H1 (cell line): ENCODE data around the gene LAMC3. TPM values are rescaled to one million over a fixed set of nuclear protein-coding genes. Genes with fewer than 3 reads are reported as not detected.

Source experiments
- CTCF ChIA-PET: fragments of 300-600 bp; sonication (Branson Sonifier 250); formaldehyde crosslinking; loops from one replicate; lab custom pipeline; 2021; ENCODE audit not compliant: partially characterized antibody; lab: Charles Lee
- POLR2A ChIA-PET: fragments of 300-600 bp; sonication (Branson Sonifier 250); formaldehyde crosslinking; loops from one replicate; lab custom pipeline; 2021; ENCODE audit warnings: inconsistent platforms; ENCODE audit not compliant: partially characterized antibody; lab: Charles Lee
- DNase-seq, 2 experiments: peaks; one replicate each; pipeline versions ENCODE4 v3.0.0 to v3.0.0-alpha.2; 2010 to 2022; ENCODE audit warnings: low spot score in 2 of 2, low read depth in 1 of 2, mixed read lengths in 1 of 2
- FAIRE-seq: peaks from 2 replicates; lab custom pipeline; 2011; peaks lifted over from hg19 to GRCh38; lab: Jason Lieb, UNC
- H2AFZ ChIP-seq: 2 replicates; pipeline ENCODE4 v1.8.1; 2012; ENCODE audit warnings: low read length, inconsistent platforms
- H2AK5ac ChIP-seq: 2 replicates; pipeline ENCODE4 v1.6.1; 2013; ENCODE audit warnings: low read depth, low read length
- H2BK120ac ChIP-seq: replicated peaks from 2 replicates; pipeline ENCODE3; 2013; ENCODE audit warnings: low read depth, low read length, inconsistent platforms
- H2BK12ac ChIP-seq: 2 replicates; pipeline ENCODE4 v1.6.1; 2013; ENCODE audit warnings: low read depth, low read length
- H2BK15ac ChIP-seq: 2 replicates; pipeline ENCODE4 v1.6.1; 2013; ENCODE audit warnings: low read length
- H2BK20ac ChIP-seq: 2 replicates; pipeline ENCODE4 v1.6.1; 2013; ENCODE audit warnings: low read length
- H2BK5ac ChIP-seq: 2 replicates; pipeline ENCODE4 v1.6.1; 2013; ENCODE audit warnings: low read depth, low read length
- H3K14ac ChIP-seq: 2 replicates; pipeline ENCODE4 v1.6.1; 2013; ENCODE audit warnings: inconsistent platforms; ENCODE audit not compliant: insufficient read length
- H3K18ac ChIP-seq: 2 replicates; pipeline ENCODE4 v1.6.1; 2013; ENCODE audit warnings: low read length; ENCODE audit errors: extremely low read depth
- H3K23ac ChIP-seq: 2 replicates; pipeline ENCODE4 v1.6.1; 2013; ENCODE audit warnings: inconsistent platforms; ENCODE audit not compliant: insufficient read length
- H3K23me2 ChIP-seq: 2 replicates; pipeline ENCODE4 v1.6.1; 2013; ENCODE audit warnings: low read depth, low read length
- H3K27ac ChIP-seq: 2 replicates; pipeline ENCODE4 v1.6.1; 2011; ENCODE audit warnings: low read depth, low read length, inconsistent platforms
- H3K27me3 ChIP-seq, 4 experiments: replicated peaks in 1 of 4; 1 replicate in 1 of 4; 2 replicates in 3 of 4; pipeline versions ENCODE4 v1.6.1 to v1.8.1; 2011 to 2013; ENCODE audit warnings: low read length in 3 of 4, mild to moderate bottlenecking in 3 of 4, inconsistent platforms in 2 of 4, mixed read lengths in 2 of 4, moderate library complexity in 1 of 4; ENCODE audit not compliant: control insufficient read depth in 3 of 4, insufficient read depth in 3 of 4; ENCODE audit errors: extremely low read depth in 1 of 4
- H3K36me3 ChIP-seq, 4 experiments: 2 replicates each; pipeline versions ENCODE4 v1.6.1 to v1.8.1; 2011 to 2013; ENCODE audit warnings: mild to moderate bottlenecking in 4 of 4, low read length in 3 of 4, moderate library complexity in 2 of 4, control low read depth in 1 of 4, inconsistent platforms in 1 of 4; ENCODE audit not compliant: insufficient read depth in 4 of 4, control insufficient read depth in 2 of 4
- H3K4ac ChIP-seq: replicated peaks from 2 replicates; pipeline ENCODE3; 2013; ENCODE audit warnings: low read length, low read depth, mixed read lengths, inconsistent platforms; ENCODE audit not compliant: insufficient read length
- H3K4me1 ChIP-seq, 4 experiments: replicated peaks in 1 of 4; 1 replicate in 1 of 4; 2 replicates in 3 of 4; pipeline versions ENCODE4 v1.6.1 to v1.8.1; 2011 to 2013; ENCODE audit warnings: low read length in 3 of 4, inconsistent platforms in 2 of 4, mixed read lengths in 1 of 4; ENCODE audit not compliant: insufficient read depth in 4 of 4, control insufficient read depth in 3 of 4
- H3K4me2 ChIP-seq, 2 experiments: 2 replicates each; pipeline versions ENCODE4 v1.6.1 to v1.8.1; 2011 to 2013; ENCODE audit warnings: low read depth in 2 of 2, low read length in 2 of 2, control low read depth in 1 of 2, inconsistent platforms in 1 of 2, mild to moderate bottlenecking in 1 of 2; ENCODE audit not compliant: insufficient read depth in 1 of 2
- H3K4me3 ChIP-seq, 4 experiments: fragments of 200-600, 300-600 bp in 1 of 4; sonication (generic), shearing (Covaris generic), sonication (Bioruptor Twin) in 1 of 4; 2 replicates each; pipeline versions ENCODE4 v1.5.1 to v1.8.1; 2011 to 2016; ENCODE audit warnings: low read length in 4 of 4, low read depth in 3 of 4, control low read depth in 2 of 4, inconsistent platforms in 2 of 4, mild to moderate bottlenecking in 2 of 4, mixed read lengths in 1 of 4, moderate library complexity in 1 of 4; ENCODE audit not compliant: insufficient read depth in 2 of 4; ENCODE audit errors: extremely low read depth in 1 of 4
- H3K56ac ChIP-seq: replicated peaks from 2 replicates; pipeline ENCODE3; 2013; ENCODE audit warnings: low read depth, mild to moderate bottlenecking, mixed read lengths, low read length, inconsistent platforms; ENCODE audit not compliant: insufficient read length
- H3K79me1 ChIP-seq: 2 replicates; pipeline ENCODE4 v1.6.1; 2013; ENCODE audit warnings: low read depth, low read length, control low read depth
- H3K79me2 ChIP-seq, 2 experiments: 2 replicates each; pipeline versions ENCODE4 v1.6.1 to v1.8.1; 2012 to 2013; ENCODE audit warnings: low read length in 2 of 2, mild to moderate bottlenecking in 2 of 2, inconsistent platforms in 1 of 2; ENCODE audit not compliant: insufficient read depth in 2 of 2, control insufficient read depth in 1 of 2
- H3K9ac ChIP-seq, 4 experiments: replicated peaks in 1 of 4; 1 replicate in 1 of 4; 2 replicates in 3 of 4; pipeline versions ENCODE4 v1.6.1 to v1.8.1; 2011 to 2013; ENCODE audit warnings: low read depth in 3 of 4, low read length in 3 of 4, control low read depth in 2 of 4, mild to moderate bottlenecking in 2 of 4, moderate library complexity in 2 of 4, inconsistent platforms in 1 of 4; ENCODE audit errors: extremely low read depth in 1 of 4
- H3K9me3 ChIP-seq, 2 experiments: 2 replicates each; pipeline versions ENCODE4 v1.6.1 to v1.8.1; 2012 to 2013; ENCODE audit warnings: mild to moderate bottlenecking in 2 of 2, moderate library complexity in 2 of 2, control low read depth in 1 of 2, inconsistent platforms in 1 of 2, low read depth in 1 of 2, low read length in 1 of 2, mixed read lengths in 1 of 2; ENCODE audit not compliant: insufficient read depth in 2 of 2
- H4K20me1 ChIP-seq, 2 experiments: replicated peaks in 1 of 2; 2 replicates each; pipeline versions ENCODE3 to v1.8.1; 2011 to 2013; ENCODE audit warnings: inconsistent platforms in 2 of 2, low read length in 2 of 2, mild to moderate bottlenecking in 1 of 2; ENCODE audit not compliant: insufficient read depth in 2 of 2, control insufficient read depth in 1 of 2
- H4K5ac ChIP-seq: 2 replicates; pipeline ENCODE4 v1.6.1; 2013; ENCODE audit warnings: low read length, low read depth, mixed read lengths, inconsistent platforms; ENCODE audit not compliant: insufficient read length
- H4K8ac ChIP-seq: 2 replicates; pipeline ENCODE4 v1.8.0; 2013; ENCODE audit warnings: mild to moderate bottlenecking, moderate library complexity, low read length, inconsistent platforms; ENCODE audit not compliant: insufficient read depth; ENCODE audit errors: extremely low read depth
- H4K91ac ChIP-seq: replicated peaks from 2 replicates; pipeline ENCODE3; 2013; ENCODE audit warnings: low read length, mixed read lengths, inconsistent platforms; ENCODE audit not compliant: insufficient read length
- ATF3 ChIP-seq: IDR thresholded peaks from 2 replicates; pipeline ENCODE4 v1.6.1; 2011; ENCODE audit warnings: low read depth, mild to moderate bottlenecking, low read length; ENCODE audit not compliant: insufficient read depth
- CBX5 ChIP-seq: fragments of 300-800, 300-1000 bp; sonication (generic); IDR thresholded peaks from 2 replicates; pipeline ENCODE4 v1.7.1; 2016; ENCODE audit warnings: antibody characterized with exemption, low read length, low read depth
- CREB1 ChIP-seq: IDR thresholded peaks from 2 replicates; pipeline ENCODE4 v1.6.1; 2012; ENCODE audit warnings: inconsistent platforms
- CTBP2 ChIP-seq: IDR thresholded peaks from 2 replicates; pipeline ENCODE4 v1.7.0; 2011; ENCODE audit warnings: borderline replicate concordance, mild to moderate bottlenecking, moderate library complexity, mixed read lengths, low read length; ENCODE audit not compliant: insufficient read depth, insufficient read length
- FOSL1 ChIP-seq: IDR thresholded peaks from 2 replicates; pipeline ENCODE4 v1.6.1; 2011; ENCODE audit warnings: mild to moderate bottlenecking, low read depth, low read length, moderate library complexity; ENCODE audit not compliant: insufficient read depth
- NANOG ChIP-seq: IDR thresholded peaks from 2 replicates; pipeline ENCODE4 v1.6.1; 2011; ENCODE audit warnings: low read length, low read depth, mild to moderate bottlenecking, inconsistent platforms; ENCODE audit not compliant: insufficient read depth, poor library complexity, severe bottlenecking
- SAP30 ChIP-seq: fragments of 300-600 bp; sonication (generic); IDR thresholded peaks from 2 replicates; pipeline ENCODE4 v1.7.1; 2012; ENCODE audit warnings: low read length, moderate library complexity, mild to moderate bottlenecking, inconsistent platforms; ENCODE audit not compliant: insufficient read depth, insufficient replicate concordance
- SIRT6 ChIP-seq: IDR thresholded peaks from one replicate; pipeline ENCODE4 v1.7.1; 2012; ENCODE audit warnings: low read length, inconsistent platforms
- TCF12 ChIP-seq: IDR thresholded peaks from 2 replicates; pipeline ENCODE4 v1.6.1; 2011; ENCODE audit warnings: low read depth, mild to moderate bottlenecking, low read length
- TEAD4 ChIP-seq: IDR thresholded peaks from 2 replicates; pipeline ENCODE4 v1.6.1; 2012; ENCODE audit warnings: low read depth, low read length, inconsistent platforms, mixed read lengths
- WGBS, 2 experiments: shearing (Covaris generic) in 1 of 2; methylation state at CpG; one replicate each; pipeline versions ENCODE4 v1.1.6 to v1.1.7; 2013 to 2015; ENCODE audit warnings: low lambda C conversion rate in 2 of 2, mixed read lengths in 2 of 2, inconsistent platforms in 1 of 2, low coverage in 1 of 2, missing lambda C conversion rate in 1 of 2; ENCODE audit not compliant: insufficient replicate concordance in 2 of 2, insufficient coverage in 1 of 2, insufficient read length in 1 of 2; ENCODE audit errors: extremely low coverage in 1 of 2, missing lambda C conversion rate in 1 of 2; 5-methylcytosine and 5-hydroxymethylcytosine counted together
- polyA plus RNA-seq, 7 experiments: library from polyadenylated mRNA; depleted of rRNA in 3 of 7; stranded (reverse) in 5 of 7; unstranded in 2 of 7; fragments of >200 nt in 5 of 7; fragments of 200-250 nt in 2 of 7; gene quantifications; 1 replicate in 5 of 7; 2 replicates in 1 of 7; 4 replicates in 1 of 7; pipeline versions ENCODE4 v1.2.1 to v1.2.3, GENCODE V29; 2011 to 2013; ENCODE audit warnings: missing spikeins in 2 of 7, mixed read lengths in 2 of 7
- total RNA-seq: library from RNA; stranded (reverse); fragmentation: NEBNext Ultra II Directional; extraction: Animal tissue kit (Norgen Biotek cat#: 25700); gene quantifications from 2 replicates; pipeline ENCODE4 v1.2.1, GENCODE V29; 2021
- TF ChIP-seq, protein P1 (sequence below): IDR thresholded peaks from 2 replicates; pipeline ENCODE4 v1.6.1; 2011; ENCODE audit warnings: low read length, improper control_type of control experiment

LAMC3 gene
- total and polyA plus RNA-seq, 2 of the 8 experiments (the other 6 are each of a cell fraction or from before 2014, with no cell fraction given): 9.3 to 12.3 TPM

- H3K56ac ChIP-seq: no peak overlapping the region
- peaks cover 7% of the 10 kb centered on the region; the same call in 1 of the 2 replicates for H3K23me2 ChIP-seq
- no peaks in the 10 kb centered on the region for H3K79me1 ChIP-seq
- peaks cover 1 to 7% of the 10 kb centered on the region in 2 experiments for H4K20me1 ChIP-seq
- H3K4me3 ChIP-seq: no peak overlapping the region
- no peaks in the 10 kb centered on the region for H3K9me3 ChIP-seq
- no peak overlapping the region for H3K9ac ChIP-seq
- no peak overlapping the region for H3K27ac ChIP-seq
- no peak overlapping the region for H2AFZ ChIP-seq
- no peak overlapping the region for H4K5ac ChIP-seq
- H3K14ac ChIP-seq: no peak overlapping the region
- POLR2A ChIA-PET: interaction anchor here (1.3 kb wide), 1 partner anchor 54 kb away, joined by 3 read pairs; no protein-coding TSS in a partner anchor
- peaks cover 0 to 6% (median 1%) of the 10 kb centered on the region in 4 experiments; a peak in 3 of 7 replicates for H3K4me1 ChIP-seq
- H2BK15ac ChIP-seq: no peak overlapping the region
- no peaks in the 10 kb centered on the region for H3K36me3 ChIP-seq
- no peak overlapping the region for H4K91ac ChIP-seq
- TF ChIP-seq SIRT6 (no peak), CTBP2 (no peak), CBX5 (no peak), ATF3 (no peak), TEAD4 (no peak), CREB1 (no peak), TCF12 (no peak), NANOG (no peak), SAP30 (no peak), FOSL1 (no peak)
- TF ChIP-seq, protein P1, sequence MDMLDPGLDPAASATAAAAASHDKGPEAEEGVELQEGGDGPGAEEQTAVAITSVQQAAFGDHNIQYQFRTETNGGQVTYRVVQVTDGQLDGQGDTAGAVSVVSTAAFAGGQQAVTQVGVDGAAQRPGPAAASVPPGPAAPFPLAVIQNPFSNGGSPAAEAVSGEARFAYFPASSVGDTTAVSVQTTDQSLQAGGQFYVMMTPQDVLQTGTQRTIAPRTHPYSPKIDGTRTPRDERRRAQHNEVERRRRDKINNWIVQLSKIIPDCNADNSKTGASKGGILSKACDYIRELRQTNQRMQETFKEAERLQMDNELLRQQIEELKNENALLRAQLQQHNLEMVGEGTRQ: no peak
- no peak overlapping the region for H3K4ac ChIP-seq
- no peak overlapping the region for H2BK5ac ChIP-seq
- H3K18ac ChIP-seq: no peak overlapping the region
- CTCF ChIA-PET: interaction anchor here (0.7 to 9.1 kb wide), 26 partner anchors 10 to 304 kb away, joined by 3 to 69 read pairs (median 6); partner anchors contain the start of genes EXOSC2 and LAMC3
- H2BK120ac ChIP-seq: no peak overlapping the region
- 83% methylated on average over 2 of the region's 2 CpGs; no CpG with 5 or more reads in 1 of the 2 experiments for WGBS, 2 experiments
- FAIRE-seq: no peak
- H4K8ac ChIP-seq: no peak overlapping the region
- H2BK20ac ChIP-seq: no peak overlapping the region
- DNase-seq: no peak
- no peaks in the 10 kb centered on the region for H3K79me2 ChIP-seq
- no peak overlapping the region for H2AK5ac ChIP-seq
- no peak overlapping the region for H2BK12ac ChIP-seq
- peaks cover 0 to 9% (median 4%) of the 10 kb centered on the region in 4 experiments; a peak in 3 of 7 replicates for H3K27me3 ChIP-seq
- H3K4me2 ChIP-seq: no peak overlapping the region
- no peak overlapping the region for H3K23ac ChIP-seq
Observed at GRCh38 chr9:130997395-130997684, 11.6 kb upstream of the LAMC3 start.
